DND-41 (cell line): ENCODE results near the gene PITPNC1.
"Not testable (repeated sequence)": the region's sequence is repeated elsewhere in the genome, so short reads cannot be mapped to it uniquely, and the experiment has no call there.

ENCODE experiments used
- ATAC-seq: fragments of 200-7000 bp; cut with Tn5 transposase; 3 replicates; pipeline ENCODE4 v1.9.1; 2021; ENCODE audit warnings: low read depth; ENCODE audit not compliant: insufficient read depth
- DNase-seq: peaks from one replicate; pipeline ENCODE4 v3.0.0-alpha.2; 2020
- H2AFZ ChIP-seq: 2 replicates; pipeline ENCODE4 v1.6.0; 2012; ENCODE audit warnings: low read depth, low read length
- H3K27ac ChIP-seq: 2 replicates; pipeline ENCODE4 v1.5.1; 2012; ENCODE audit warnings: low read length, inconsistent platforms
- H3K27me3 ChIP-seq: fragments of 200-600 bp; sonication (generic); 2 replicates; pipeline ENCODE4 v1.6.0; 2012; ENCODE audit warnings: low read length, mild to moderate bottlenecking, inconsistent platforms; ENCODE audit not compliant: insufficient read depth, poor library complexity
- H3K36me3 ChIP-seq: 2 replicates; pipeline ENCODE4 v1.5.1; 2012; ENCODE audit warnings: low read length, inconsistent platforms; ENCODE audit not compliant: insufficient read depth
- H3K4me1 ChIP-seq: 2 replicates; pipeline ENCODE4 v1.5.1; 2012; ENCODE audit warnings: mild to moderate bottlenecking, low read length; ENCODE audit not compliant: insufficient read depth
- H3K4me2 ChIP-seq: 2 replicates; pipeline ENCODE4 v1.6.0; 2012; ENCODE audit warnings: mild to moderate bottlenecking, moderate library complexity, low read length, inconsistent platforms; ENCODE audit not compliant: insufficient read depth
- H3K4me3 ChIP-seq, 2 experiments: fragments of 200-600 bp in 1 of 2; shearing (Covaris generic) in 1 of 2; 2 replicates each; pipeline ENCODE4 v1.5.1; 2012 to 2016; ENCODE audit warnings: inconsistent platforms in 2 of 2, low read length in 2 of 2, mild to moderate bottlenecking in 2 of 2, low read depth in 1 of 2, moderate library complexity in 1 of 2
- H3K79me2 ChIP-seq: 2 replicates; pipeline ENCODE4 v1.6.0; 2012; ENCODE audit warnings: low read length, inconsistent platforms; ENCODE audit not compliant: insufficient read depth
- H3K9ac ChIP-seq: 2 replicates; pipeline ENCODE4 v1.6.0; 2012; ENCODE audit warnings: low read depth, mild to moderate bottlenecking, inconsistent platforms, low read length, moderate library complexity
- H3K9me3 ChIP-seq: 2 replicates; pipeline ENCODE4 v1.5.1; 2012; ENCODE audit warnings: low read length, moderate library complexity, mild to moderate bottlenecking, inconsistent platforms; ENCODE audit not compliant: insufficient read depth, severe bottlenecking
- H4K20me1 ChIP-seq: 2 replicates; pipeline ENCODE4 v1.6.0; 2012; ENCODE audit warnings: low read length; ENCODE audit not compliant: insufficient read depth
- CTCF ChIP-seq: IDR thresholded peaks from 2 replicates; pipeline ENCODE4 v1.5.1; 2012; ENCODE audit warnings: borderline replicate concordance, low read length, moderate library complexity, mild to moderate bottlenecking; ENCODE audit not compliant: poor library complexity, severe bottlenecking; ENCODE audit errors: extremely low read depth
- EZH2 ChIP-seq: IDR thresholded peaks from 3 replicates; pipeline ENCODE4 v1.6.1; 2012; ENCODE audit warnings: borderline replicate concordance, low read depth, mild to moderate bottlenecking, moderate library complexity, low read length, inconsistent platforms; ENCODE audit not compliant: severe bottlenecking

PITPNC1 gene

GRCh38 chr17:67469208-67469980 lies 92.3 kb downstream of the PITPNC1 start:
- no peaks in the 10 kb centered on the region for H3K36me3 ChIP-seq
- H3K4me3 ChIP-seq, result no peak overlapping the region
- peaks cover 32% of the 10 kb centered on the region for H3K4me1 ChIP-seq
- no peaks in the 10 kb centered on the region for H3K27me3 ChIP-seq
- 0 out of 2 replicates have a peak overlapping the region, but pooled peaks have one; percentile 36 for H3K27ac ChIP-seq
- no peak for TF ChIP-seq CTCF
- no peak for TF ChIP-seq EZH2
- ATAC-seq (peak; percentile 72), DNase-seq (peak; percentile 40)
- no peaks in the 10 kb centered on the region for H3K9me3 ChIP-seq
- no peak overlapping the region for H2AFZ ChIP-seq
- no peaks in the 10 kb centered on the region for H3K79me2 ChIP-seq
- no peaks in the 10 kb centered on the region for H4K20me1 ChIP-seq
- H3K4me2 ChIP-seq, result no peak overlapping the region
- H3K9ac ChIP-seq, result no peak overlapping the region

- no peak for TF ChIP-seq CTCF
- TF ChIP-seq EZH2, result no peak
- Histone ChIP-seq H3K4me1 (peaks cover 36% of the 10 kb centered on the region), H3K36me3 (no peaks in the 10 kb centered on the region), H3K9me3 (no peaks in the 10 kb centered on the region), H3K79me2 (no peaks in the 10 kb centered on the region), H3K27me3 (no peaks in the 10 kb centered on the region), H3K4me3 (no peak overlapping the region), H3K4me2 (no peak overlapping the region), H4K20me1 (no peaks in the 10 kb centered on the region), H3K9ac (no peak overlapping the region), H3K27ac (no peak overlapping the region), H2AFZ (no peak overlapping the region)
- ATAC-seq, result no peak
- no peak for DNase-seq
Observed at GRCh38 chr17:67470163-67470562, 93.1 kb downstream of the PITPNC1 start.

- Histone ChIP-seq H3K27me3 (no peaks in the 10 kb centered on the region), H4K20me1 (no peaks in the 10 kb centered on the region), H3K79me2 (no peaks in the 10 kb centered on the region), H3K36me3 (no peaks in the 10 kb centered on the region), H3K9me3 (no peaks in the 10 kb centered on the region), H2AFZ (no peak overlapping the region), H3K9ac (no peak overlapping the region), H3K27ac (no peak overlapping the region), H3K4me3 (no peak overlapping the region), H3K4me1 (peaks cover 43% of the 10 kb centered on the region), H3K4me2 (no peak overlapping the region)
- no peak for DNase-seq
- no peak for TF ChIP-seq CTCF
- TF ChIP-seq EZH2, result no peak
- no peak for ATAC-seq
Observed at GRCh38 chr17:67471118-67471517, 94.0 kb downstream of the PITPNC1 start.

- not testable (repeated sequence) for H3K9me3 ChIP-seq, H4K20me1 ChIP-seq, H2AFZ ChIP-seq, DNase-seq, H3K36me3 ChIP-seq, H3K27me3 ChIP-seq, H3K4me2 ChIP-seq, H3K9ac ChIP-seq, H3K79me2 ChIP-seq, H3K27ac ChIP-seq, ATAC-seq, H3K4me3 ChIP-seq
- peaks cover 28% of the 10 kb centered on the region for H3K4me1 ChIP-seq
Observed at GRCh38 chr17:67472606-67473005, 95.5 kb downstream of the PITPNC1 start.
